Activated T-helper 1 cell treated with anti-CD3 and anti-CD28 coated beads, Interleukin-12 subunit alpha, Interleukin-12 subunit beta, Interleukin-2, Interleukin-4 antibody, amounts not matched to agents 30 ng/mL and 10 ng/mL and 1 ng/mL, durations not matched to agents 14 hours and 24 hours and 36 hours (primary cell): Measurements from ENCODE around the gene LRRC3C. TPM values are rescaled to one million over a fixed set of nuclear protein-coding genes. Genes with fewer than 3 reads are reported as not detected.
"Not testable (repeated sequence)": the region's sequence is repeated elsewhere in the genome, so short reads cannot be mapped to it uniquely, and the experiment has no call there.

Experiments used
- DNase-seq: peaks from one replicate; pipeline ENCODE4 v3.0.0; 2021; ENCODE audit warnings: low spot score
- H3K27ac Mint-ChIP-seq: one replicate; pipeline ENCODE4 v1.8.0; 2021; ENCODE audit warnings: mild to moderate bottlenecking, mixed read lengths
- H3K27me3 Mint-ChIP-seq: one replicate; pipeline ENCODE4 v1.8.0; 2022; ENCODE audit warnings: mild to moderate bottlenecking, moderate library complexity, mixed read lengths; ENCODE audit not compliant: insufficient read depth
- H3K36me3 Mint-ChIP-seq: one replicate; pipeline ENCODE4 v1.8.0; 2021; ENCODE audit warnings: low read depth, mixed read lengths
- H3K4me1 Mint-ChIP-seq: one replicate; pipeline ENCODE4 v1.8.0; 2021; ENCODE audit warnings: low read depth, mixed read lengths
- H3K4me3 Mint-ChIP-seq: one replicate; pipeline ENCODE4 v1.8.0; 2021; ENCODE audit warnings: mild to moderate bottlenecking, moderate library complexity, mixed read lengths
- H3K9me3 Mint-ChIP-seq: one replicate; pipeline ENCODE4 v1.8.0; 2021; ENCODE audit warnings: mixed read lengths
- intact Hi-C: fragments of 100-400 bp; cut with micrococcal nuclease; formaldehyde crosslinking; loops from one replicate; pipeline ENCODE4 v1.15.1; 2024
- total RNA-seq: library from RNA; stranded (reverse); gene quantifications from 2 replicates; pipeline ENCODE4 v1.2.3, GENCODE V29; 2022

LRRC3C gene
- total RNA-seq, 1 donor from 2014 or later = not detected

DNA sequence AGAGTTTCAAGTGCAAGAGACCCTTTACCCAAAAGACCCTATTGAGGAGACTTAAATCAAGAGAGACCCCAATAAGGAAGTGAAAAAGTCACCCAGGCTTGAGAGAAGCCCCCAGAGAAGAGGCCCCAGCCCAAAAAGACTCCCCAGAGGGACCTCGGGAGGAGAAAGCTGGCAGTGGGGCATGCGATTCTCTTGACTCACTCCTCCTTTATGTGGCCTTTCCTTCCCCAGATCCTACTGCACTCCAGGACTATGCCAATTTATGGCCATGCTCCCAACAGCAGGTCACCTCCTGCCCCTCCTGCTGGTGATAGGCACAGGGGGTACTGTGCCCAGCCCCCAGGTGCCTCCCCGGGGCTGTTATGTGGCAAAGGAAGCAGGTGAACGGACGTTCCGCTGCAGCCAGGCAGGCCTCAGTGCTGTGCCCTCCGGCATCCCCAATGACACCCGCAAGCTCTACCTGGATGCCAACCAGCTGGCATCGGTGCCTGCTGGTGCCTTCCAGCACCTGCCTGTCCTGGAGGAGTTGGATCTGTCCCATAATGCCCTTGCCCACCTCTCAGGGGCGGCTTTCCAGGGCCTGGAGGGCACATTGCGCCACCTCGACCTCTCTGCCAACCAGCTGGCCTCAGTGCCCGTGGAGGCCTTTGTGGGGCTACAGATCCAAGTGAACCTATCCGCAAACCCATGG lies 16.3 kb downstream of the LRRC3C start:
- intact Hi-C loops = no loop called here
- no peak for DNase-seq
- Mint-ChIP-seq H3K27ac (no peak overlapping the region), H3K4me3 (no peak overlapping the region), H3K27me3 (peaks cover 6% of the 10 kb centered on the region), H3K36me3 (peaks cover 2% of the 10 kb centered on the region), H3K9me3 (no peaks in the 10 kb centered on the region), H3K4me1 (peaks cover 36% of the 10 kb centered on the region)

- Mint-ChIP-seq H3K9me3 (no peaks in the 10 kb centered on the region), H3K4me3 (no peak overlapping the region), H3K4me1 (peaks cover 36% of the 10 kb centered on the region), H3K36me3 (peaks cover 2% of the 10 kb centered on the region), H3K27me3 (peaks cover 6% of the 10 kb centered on the region), H3K27ac (no peak overlapping the region)
- intact Hi-C loops = no loop called here
- DNase-seq = no peak
Observed at GRCh38 chr17:39944393-39944711, 16.8 kb downstream of the LRRC3C start.

DNA sequence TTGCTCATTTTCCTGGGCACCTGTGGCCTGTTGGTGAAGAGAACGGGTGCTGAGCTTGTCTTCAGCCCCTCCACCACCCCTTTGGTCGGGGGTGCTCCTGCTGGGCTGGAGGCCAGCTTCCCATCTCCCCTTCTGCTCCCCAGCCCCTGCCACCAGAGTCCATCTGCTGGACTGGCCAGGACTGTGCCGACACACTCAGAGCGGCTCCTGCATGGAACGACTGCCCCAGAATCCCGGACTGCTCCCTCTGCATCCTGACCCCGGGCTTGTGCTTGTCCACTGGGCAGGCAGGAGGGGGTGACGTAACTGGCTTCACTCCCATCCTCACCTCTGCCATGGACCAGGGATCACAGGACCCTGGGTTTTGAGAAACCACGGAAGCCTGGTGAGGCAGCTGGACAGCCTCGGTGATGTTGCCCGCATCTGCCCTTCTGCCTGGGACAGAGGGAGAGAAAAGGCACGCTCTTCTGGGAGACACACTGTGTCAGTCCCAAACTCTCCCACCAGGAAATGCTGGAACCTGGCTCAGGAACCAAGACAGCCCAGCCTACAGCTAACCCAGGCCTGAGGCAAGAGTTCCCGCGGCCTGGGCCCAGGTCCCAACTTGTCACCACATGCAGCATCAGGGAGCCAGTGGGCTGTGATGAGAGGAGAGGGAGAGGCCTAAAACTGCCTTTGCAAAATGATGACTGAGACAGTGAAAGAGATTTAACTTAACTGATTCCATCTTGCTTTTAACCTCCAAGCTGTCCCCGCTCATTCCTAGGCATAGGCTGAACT lies 19.2 kb downstream of the LRRC3C start:
- DNase-seq = no peak
- Mint-ChIP-seq H3K27me3 (peaks cover 9% of the 10 kb centered on the region), H3K4me1 (peaks cover 27% of the 10 kb centered on the region), H3K4me3 (no peak overlapping the region), H3K9me3 (no peaks in the 10 kb centered on the region), H3K27ac (peak overlapping the region; percentile 5), H3K36me3 (no peaks in the 10 kb centered on the region)
- intact Hi-C loops = no loop called here

DNA sequence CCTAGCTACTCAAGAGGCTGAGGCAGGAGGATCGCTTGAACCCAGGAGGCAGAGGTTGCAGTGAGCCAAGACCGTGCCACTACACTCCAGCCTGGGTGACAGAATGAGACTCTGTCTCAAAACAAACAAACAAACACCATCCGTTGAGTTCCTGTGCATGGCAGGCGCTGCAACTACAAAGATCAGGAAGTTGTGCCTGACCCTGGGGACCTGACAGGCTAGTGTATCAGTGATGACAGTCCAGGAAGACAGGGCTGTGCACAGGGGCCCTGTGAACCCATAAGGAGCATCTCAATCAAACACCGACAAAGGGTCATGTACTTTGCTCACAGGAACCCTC lies 20.9 kb downstream of the LRRC3C start:
- H3K9me3 Mint-ChIP-seq, intact Hi-C loops, H3K4me3 Mint-ChIP-seq, H3K36me3 Mint-ChIP-seq, H3K27me3 Mint-ChIP-seq, H3K27ac Mint-ChIP-seq, DNase-seq: not testable (repeated sequence)
- H3K4me1 Mint-ChIP-seq = peaks cover 39% of the 10 kb centered on the region

DNA sequence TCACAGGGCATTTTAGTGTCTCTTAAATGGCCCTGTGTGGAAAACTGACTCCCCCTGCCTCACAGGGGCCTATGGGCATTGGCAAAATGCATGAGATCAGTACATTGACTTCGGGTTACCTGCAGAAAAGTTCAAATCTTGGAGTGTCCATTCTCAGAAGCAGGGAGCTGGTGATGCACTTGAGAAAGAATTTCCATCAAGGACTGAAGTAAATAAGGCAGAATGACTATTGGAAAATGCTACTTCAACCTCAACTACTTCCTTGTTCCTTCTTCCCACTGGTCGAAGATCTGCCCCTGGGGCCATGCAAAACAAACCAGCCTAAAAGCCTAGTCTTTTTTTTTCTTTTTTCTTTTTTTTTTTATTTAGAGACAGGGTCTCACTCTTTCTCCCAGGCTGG lies 21.5 kb downstream of the LRRC3C start:
- H3K9me3 Mint-ChIP-seq = no peaks in the 10 kb centered on the region
- DNase-seq = no peak
- intact Hi-C loops = no loop called here
- H3K4me3 Mint-ChIP-seq = no peak overlapping the region
- peaks cover 7% of the 10 kb centered on the region for H3K27me3 Mint-ChIP-seq
- no peak overlapping the region for H3K27ac Mint-ChIP-seq
- H3K4me1 Mint-ChIP-seq = peaks cover 42% of the 10 kb centered on the region
- no peaks in the 10 kb centered on the region for H3K36me3 Mint-ChIP-seq

- H3K9me3 Mint-ChIP-seq = no peaks in the 10 kb centered on the region
- peaks cover 4% of the 10 kb centered on the region for H3K27me3 Mint-ChIP-seq
- H3K36me3 Mint-ChIP-seq = no peaks in the 10 kb centered on the region
- H3K27ac Mint-ChIP-seq = peak overlapping the region; percentile 70
- H3K4me3 Mint-ChIP-seq = no peak overlapping the region
- peaks cover 42% of the 10 kb centered on the region for H3K4me1 Mint-ChIP-seq
- DNase-seq = no peak
- intact Hi-C loops = no loop called here
Observed at GRCh38 chr17:39950871-39951348, 23.4 kb downstream of the LRRC3C start.

DNA sequence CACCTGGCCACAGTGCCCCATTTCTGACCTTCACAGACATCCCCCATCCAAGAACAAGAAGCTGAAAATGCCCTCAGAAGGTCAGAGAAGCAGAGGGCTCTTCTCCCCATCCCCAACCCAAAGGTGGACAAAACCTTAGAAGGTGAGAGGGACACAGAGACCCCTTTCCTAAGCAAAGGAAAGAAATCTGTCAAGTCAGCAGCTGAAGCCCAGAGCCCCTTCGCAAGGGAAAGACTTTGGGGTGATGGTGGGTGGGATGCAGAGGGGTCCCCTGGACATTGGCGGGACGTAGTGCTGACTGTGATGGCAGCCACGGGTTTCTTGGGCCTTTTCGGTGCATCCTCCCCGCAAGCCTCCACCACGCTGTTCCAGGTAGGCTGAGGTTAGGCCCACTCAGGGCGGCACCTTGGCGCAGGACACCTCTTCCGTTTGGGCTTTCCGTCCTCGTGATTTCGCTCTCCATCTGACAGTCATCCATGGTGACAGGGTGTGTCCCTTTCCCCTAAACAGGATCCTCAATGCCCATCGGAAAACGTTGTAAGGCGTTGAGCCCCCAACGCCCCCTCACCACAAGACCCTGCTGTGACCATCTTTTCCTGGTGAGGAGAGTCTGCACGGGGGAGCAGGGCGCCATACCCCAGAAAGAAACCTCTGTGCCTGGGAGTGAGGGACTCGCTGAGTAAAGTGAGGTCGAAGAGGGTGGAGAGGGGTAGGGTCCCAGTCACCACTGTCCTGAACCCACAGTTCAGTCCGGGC lies 24.6 kb downstream of the LRRC3C start:
- H3K4me3 Mint-ChIP-seq = peak overlapping the region; percentile 58
- DNase-seq = no peak
- H3K27me3 Mint-ChIP-seq = peaks cover 3% of the 10 kb centered on the region
- H3K36me3 Mint-ChIP-seq = no peaks in the 10 kb centered on the region
- no peaks in the 10 kb centered on the region for H3K9me3 Mint-ChIP-seq
- intact Hi-C loops = no loop called here
- H3K4me1 Mint-ChIP-seq = peaks cover 42% of the 10 kb centered on the region
- peak overlapping the region; percentile 67 for H3K27ac Mint-ChIP-seq

- peak overlapping the region; percentile 79 for H3K4me3 Mint-ChIP-seq
- no peaks in the 10 kb centered on the region for H3K9me3 Mint-ChIP-seq
- H3K4me1 Mint-ChIP-seq = peaks cover 38% of the 10 kb centered on the region
- peak overlapping the region; percentile 77 for H3K27ac Mint-ChIP-seq
- no peaks in the 10 kb centered on the region for H3K36me3 Mint-ChIP-seq
- intact Hi-C loops = loop anchor here (1.0 kb wide), 3 partner anchors 13 to 27 kb away; partner anchors contain the start of genes LRRC3C, ORMDL3 and PSMD3
- H3K27me3 Mint-ChIP-seq = peaks cover 3% of the 10 kb centered on the region
- DNase-seq = peak; percentile 79
Observed at GRCh38 chr17:39952680-39953470, 25.3 kb downstream of the LRRC3C start.

DNA sequence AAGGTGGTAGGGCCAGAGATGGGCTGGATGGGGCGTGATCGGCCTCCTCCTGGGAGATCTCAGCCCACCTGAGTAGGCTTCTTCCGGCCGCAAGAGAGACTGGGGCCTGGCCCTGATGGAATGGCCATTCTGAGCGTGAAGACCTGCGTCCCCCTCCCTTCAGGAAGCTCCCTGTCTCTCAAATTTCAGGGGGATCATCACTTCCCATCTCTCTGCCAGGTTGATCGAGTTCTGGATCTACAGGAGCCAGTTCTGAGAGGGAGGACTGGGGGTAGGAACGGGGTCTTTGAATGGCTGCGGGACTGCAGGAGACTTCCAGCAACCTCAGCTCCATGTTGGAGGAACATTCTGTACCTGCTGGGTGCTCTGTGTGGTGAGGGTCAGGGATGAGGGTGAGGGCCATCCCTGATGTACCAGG lies 25.9 kb downstream of the LRRC3C start:
- intact Hi-C loops = loop anchor here (1.0 kb wide), 3 partner anchors 13 to 27 kb away; partner anchors contain the start of genes LRRC3C, ORMDL3 and PSMD3
- Mint-ChIP-seq H3K36me3 (no peaks in the 10 kb centered on the region), H3K9me3 (no peaks in the 10 kb centered on the region), H3K4me1 (peaks cover 33% of the 10 kb centered on the region), H3K4me3 (peak overlapping the region; percentile 79), H3K27me3 (peaks cover 6% of the 10 kb centered on the region), H3K27ac (peak overlapping the region; percentile 77)
- no peak for DNase-seq

- peaks cover 29% of the 10 kb centered on the region for H3K4me1 Mint-ChIP-seq
- intact Hi-C loops = no loop called here
- H3K9me3 Mint-ChIP-seq = no peaks in the 10 kb centered on the region
- no peaks in the 10 kb centered on the region for H3K36me3 Mint-ChIP-seq
- no peak overlapping the region for H3K27ac Mint-ChIP-seq
- no peak for DNase-seq
- H3K4me3 Mint-ChIP-seq = no peak overlapping the region
- H3K27me3 Mint-ChIP-seq = peaks cover 6% of the 10 kb centered on the region
Observed at GRCh38 chr17:39954876-39955275, 27.3 kb downstream of the LRRC3C start.

DNA sequence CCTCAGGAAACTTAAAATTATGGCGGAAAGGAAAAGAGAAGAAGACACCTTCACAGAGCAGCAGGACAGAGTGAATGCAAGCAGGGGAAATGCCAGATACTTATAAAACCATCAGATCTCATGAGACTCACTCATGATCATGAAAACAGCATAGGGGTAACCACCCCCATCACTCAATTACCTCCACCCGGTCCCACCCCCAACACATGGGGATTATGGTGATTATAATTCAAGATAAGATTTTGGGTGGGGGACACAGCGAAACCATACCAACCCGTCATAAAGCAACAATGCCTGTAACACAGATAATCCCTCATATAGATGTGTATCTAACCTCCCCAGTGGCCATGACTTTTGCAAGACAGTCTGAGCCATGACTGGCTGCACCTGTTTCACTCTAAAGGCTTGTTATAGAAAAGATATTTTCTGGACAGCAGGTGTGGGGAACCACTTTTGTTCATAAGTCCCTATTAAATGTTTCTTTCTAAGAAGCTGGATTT lies 28.2 kb downstream of the LRRC3C start:
- H3K9me3 Mint-ChIP-seq = no peaks in the 10 kb centered on the region
- H3K27ac Mint-ChIP-seq = no peak overlapping the region
- H3K27me3 Mint-ChIP-seq = peaks cover 3% of the 10 kb centered on the region
- H3K4me1 Mint-ChIP-seq = peaks cover 32% of the 10 kb centered on the region
- intact Hi-C loops = no loop called here
- no peak for DNase-seq
- no peaks in the 10 kb centered on the region for H3K36me3 Mint-ChIP-seq
- H3K4me3 Mint-ChIP-seq = no peak overlapping the region

DNA sequence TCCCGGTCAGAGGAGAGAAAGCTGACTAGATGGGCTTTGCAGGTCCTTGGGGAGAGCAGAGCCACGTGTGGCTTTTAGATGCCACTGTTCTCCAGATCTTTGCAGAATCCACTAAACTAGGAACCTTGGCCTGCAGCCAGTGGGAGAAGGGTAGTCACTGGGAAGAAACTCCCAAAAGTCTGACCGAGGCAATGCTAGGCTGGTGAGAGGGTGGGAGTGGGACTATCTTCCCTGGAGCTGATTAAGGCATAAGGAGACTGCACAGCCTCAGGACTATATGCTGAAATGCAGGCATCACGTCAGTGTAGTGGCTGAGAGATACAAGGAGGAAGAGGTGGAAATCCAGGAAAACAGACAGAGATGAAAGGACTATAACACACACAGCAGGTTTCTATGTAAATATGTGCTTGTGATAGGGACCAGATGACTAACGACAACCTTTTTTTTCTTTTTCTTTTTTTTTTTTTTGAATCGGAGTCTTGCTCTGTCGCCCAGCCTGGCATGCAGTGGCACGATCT lies 33.1 kb downstream of the LRRC3C start:
- H3K4me1 Mint-ChIP-seq = peaks cover 38% of the 10 kb centered on the region
- intact Hi-C loops = no loop called here
- no peaks in the 10 kb centered on the region for H3K9me3 Mint-ChIP-seq
- DNase-seq = no peak
- H3K4me3 Mint-ChIP-seq = no peak overlapping the region
- H3K27ac Mint-ChIP-seq = no peak overlapping the region
- H3K36me3 Mint-ChIP-seq = no peaks in the 10 kb centered on the region
- H3K27me3 Mint-ChIP-seq = peaks cover 7% of the 10 kb centered on the region
